HL-60 (cell line): ENCODE measurements around the gene DAPK1.

ENCODE experiments used
- DNase-seq, 2 experiments: peaks; one replicate each; pipeline ENCODE4 v3.0.0-alpha.2; 2010 to 2020; ENCODE audit warnings: low read depth in 1 of 2, low spot score in 1 of 2
- H3K27ac ChIP-seq: fragments of 250-450 bp; sonication (Bioruptor Pico); replicated peaks from 2 replicates; pipeline ENCODE4 v1.5.1; 2020; ENCODE audit warnings: mild to moderate bottlenecking, moderate library complexity
- H3K27me3 ChIP-seq: fragments of 250-450 bp; sonication (Bioruptor Pico); 2 replicates; pipeline ENCODE4 v1.5.1; 2021; ENCODE audit warnings: mild to moderate bottlenecking, moderate library complexity; ENCODE audit not compliant: insufficient read depth, poor library complexity, severe bottlenecking
- H3K4me3 ChIP-seq: replicated peaks from 2 replicates; pipeline ENCODE4 v1.5.1; 2011; ENCODE audit warnings: mild to moderate bottlenecking, control low read depth, low read length; ENCODE audit not compliant: insufficient read depth
- GABPA ChIP-seq: IDR thresholded peaks from 2 replicates; pipeline ENCODE4 v1.6.1; 2012; ENCODE audit warnings: low read depth
- POLR2AphosphoS5 ChIP-seq: IDR thresholded peaks from 2 replicates; pipeline ENCODE4 v1.6.1; 2012; ENCODE audit warnings: low read depth
- SPI1 ChIP-seq: IDR thresholded peaks from 2 replicates; pipeline ENCODE4 v1.6.1; 2012; ENCODE audit warnings: low read depth, mild to moderate bottlenecking, borderline replicate concordance
- TF ChIP-seq, protein P1 (sequence below): IDR thresholded peaks from 2 replicates; pipeline ENCODE4 v1.6.1; 2012; ENCODE audit warnings: low read depth; ENCODE audit not compliant: insufficient replicate concordance
- TF ChIP-seq, protein P2 (sequence below): IDR thresholded peaks from one replicate; pipeline ENCODE4 v1.5.1; 2011; ENCODE audit warnings: low read length, control low read depth, inconsistent platforms; ENCODE audit not compliant: insufficient read depth

The DAPK1 gene

DNA sequence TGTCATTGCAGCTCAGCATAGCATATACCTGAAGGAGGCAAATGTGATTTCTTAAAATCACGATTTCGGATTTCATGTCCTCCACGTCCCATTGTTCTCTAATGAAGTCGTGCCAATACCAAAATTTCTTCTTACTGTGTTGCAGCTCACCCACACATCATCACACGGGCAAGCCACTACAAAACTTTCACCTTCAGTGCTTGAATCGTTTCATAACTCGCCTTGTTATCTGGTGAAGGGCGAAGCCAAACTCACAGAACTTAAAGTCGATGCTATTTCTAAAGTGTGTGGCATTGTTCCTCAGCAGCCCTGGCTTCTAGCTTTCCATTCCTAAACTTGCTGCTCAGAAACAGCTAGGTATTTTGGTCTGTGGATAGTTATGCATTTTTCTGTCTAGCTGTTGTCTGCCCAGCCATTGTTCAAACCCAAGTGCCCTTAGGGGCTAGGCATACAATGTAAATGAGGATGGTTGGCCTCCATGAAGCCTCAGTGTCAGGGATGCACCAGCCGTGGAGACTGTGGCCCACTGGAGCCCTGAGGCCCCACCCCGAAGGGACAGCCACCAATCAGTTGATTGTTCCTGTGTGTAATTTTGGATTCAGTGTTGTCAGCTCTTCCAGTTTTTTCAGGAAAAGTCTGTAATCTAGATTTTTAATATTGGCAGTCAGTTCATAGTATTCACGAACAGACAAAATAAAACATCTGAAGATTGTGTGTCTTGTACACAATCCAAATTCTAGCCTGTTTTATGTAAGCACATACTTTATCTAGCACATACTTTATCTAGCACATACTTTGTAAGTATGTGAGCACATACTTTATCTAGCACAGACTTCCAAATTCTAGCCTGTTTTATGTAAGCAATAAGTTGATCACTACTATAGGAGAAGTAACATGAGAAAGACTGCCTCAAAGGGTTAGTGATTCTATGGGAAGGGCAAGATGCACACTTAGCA is 112.8 kb downstream of the DAPK1 start:
- H3K27me3 ChIP-seq: no peaks in the 10 kb centered on the region
- no peak overlapping the region for H3K4me3 ChIP-seq
- TF ChIP-seq, protein P1, sequence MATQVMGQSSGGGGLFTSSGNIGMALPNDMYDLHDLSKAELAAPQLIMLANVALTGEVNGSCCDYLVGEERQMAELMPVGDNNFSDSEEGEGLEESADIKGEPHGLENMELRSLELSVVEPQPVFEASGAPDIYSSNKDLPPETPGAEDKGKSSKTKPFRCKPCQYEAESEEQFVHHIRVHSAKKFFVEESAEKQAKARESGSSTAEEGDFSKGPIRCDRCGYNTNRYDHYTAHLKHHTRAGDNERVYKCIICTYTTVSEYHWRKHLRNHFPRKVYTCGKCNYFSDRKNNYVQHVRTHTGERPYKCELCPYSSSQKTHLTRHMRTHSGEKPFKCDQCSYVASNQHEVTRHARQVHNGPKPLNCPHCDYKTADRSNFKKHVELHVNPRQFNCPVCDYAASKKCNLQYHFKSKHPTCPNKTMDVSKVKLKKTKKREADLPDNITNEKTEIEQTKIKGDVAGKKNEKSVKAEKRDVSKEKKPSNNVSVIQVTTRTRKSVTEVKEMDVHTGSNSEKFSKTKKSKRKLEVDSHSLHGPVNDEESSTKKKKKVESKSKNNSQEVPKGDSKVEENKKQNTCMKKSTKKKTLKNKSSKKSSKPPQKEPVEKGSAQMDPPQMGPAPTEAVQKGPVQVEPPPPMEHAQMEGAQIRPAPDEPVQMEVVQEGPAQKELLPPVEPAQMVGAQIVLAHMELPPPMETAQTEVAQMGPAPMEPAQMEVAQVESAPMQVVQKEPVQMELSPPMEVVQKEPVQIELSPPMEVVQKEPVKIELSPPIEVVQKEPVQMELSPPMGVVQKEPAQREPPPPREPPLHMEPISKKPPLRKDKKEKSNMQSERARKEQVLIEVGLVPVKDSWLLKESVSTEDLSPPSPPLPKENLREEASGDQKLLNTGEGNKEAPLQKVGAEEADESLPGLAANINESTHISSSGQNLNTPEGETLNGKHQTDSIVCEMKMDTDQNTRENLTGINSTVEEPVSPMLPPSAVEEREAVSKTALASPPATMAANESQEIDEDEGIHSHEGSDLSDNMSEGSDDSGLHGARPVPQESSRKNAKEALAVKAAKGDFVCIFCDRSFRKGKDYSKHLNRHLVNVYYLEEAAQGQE: no peak
- TF ChIP-seq POLR2AphosphoS5: no peak
- TF ChIP-seq, protein P2, sequence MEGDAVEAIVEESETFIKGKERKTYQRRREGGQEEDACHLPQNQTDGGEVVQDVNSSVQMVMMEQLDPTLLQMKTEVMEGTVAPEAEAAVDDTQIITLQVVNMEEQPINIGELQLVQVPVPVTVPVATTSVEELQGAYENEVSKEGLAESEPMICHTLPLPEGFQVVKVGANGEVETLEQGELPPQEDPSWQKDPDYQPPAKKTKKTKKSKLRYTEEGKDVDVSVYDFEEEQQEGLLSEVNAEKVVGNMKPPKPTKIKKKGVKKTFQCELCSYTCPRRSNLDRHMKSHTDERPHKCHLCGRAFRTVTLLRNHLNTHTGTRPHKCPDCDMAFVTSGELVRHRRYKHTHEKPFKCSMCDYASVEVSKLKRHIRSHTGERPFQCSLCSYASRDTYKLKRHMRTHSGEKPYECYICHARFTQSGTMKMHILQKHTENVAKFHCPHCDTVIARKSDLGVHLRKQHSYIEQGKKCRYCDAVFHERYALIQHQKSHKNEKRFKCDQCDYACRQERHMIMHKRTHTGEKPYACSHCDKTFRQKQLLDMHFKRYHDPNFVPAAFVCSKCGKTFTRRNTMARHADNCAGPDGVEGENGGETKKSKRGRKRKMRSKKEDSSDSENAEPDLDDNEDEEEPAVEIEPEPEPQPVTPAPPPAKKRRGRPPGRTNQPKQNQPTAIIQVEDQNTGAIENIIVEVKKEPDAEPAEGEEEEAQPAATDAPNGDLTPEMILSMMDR: no peak
- TF ChIP-seq GABPA: no peak
- TF ChIP-seq SPI1: no peak
- DNase-seq: no peak
- H3K27ac ChIP-seq: no peak overlapping the region

DNA sequence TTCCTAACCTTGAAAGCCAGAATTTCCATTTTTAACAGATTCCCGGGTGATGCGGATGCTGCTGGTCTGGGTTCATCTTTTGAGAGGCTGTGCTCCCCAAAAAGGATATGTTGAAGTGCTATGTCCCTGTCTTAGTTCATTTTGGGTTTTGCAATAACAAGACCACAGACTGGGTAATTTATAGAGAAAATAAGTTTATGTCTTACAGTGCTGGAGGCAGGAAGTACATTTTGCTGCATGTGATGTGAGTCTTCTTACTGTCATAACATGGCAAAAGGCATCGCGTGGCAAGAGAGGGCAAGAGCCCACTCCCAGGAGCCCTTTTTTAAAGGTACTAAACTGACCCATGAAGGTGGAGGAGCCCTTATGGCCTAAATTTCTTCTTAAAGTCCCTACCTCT is 114.1 kb downstream of the DAPK1 start:
- no peak overlapping the region for H3K27ac ChIP-seq
- TF ChIP-seq, protein P2: no peak
- no peak for TF ChIP-seq SPI1
- no peak for TF ChIP-seq POLR2AphosphoS5
- DNase-seq: no peak
- no peak overlapping the region for H3K4me3 ChIP-seq
- H3K27me3 ChIP-seq: no peaks in the 10 kb centered on the region

GRCh38 chr9:87612536-87612935 is 114.9 kb downstream of the DAPK1 start:
- DNase-seq: no peak
- TF ChIP-seq GABPA (no peak), POLR2AphosphoS5 (no peak)
- TF ChIP-seq, protein P2: no peak
- TF ChIP-seq, protein P1: no peak
- no peaks in the 10 kb centered on the region for H3K27me3 ChIP-seq
- H3K4me3 ChIP-seq: no peak overlapping the region
- no peak overlapping the region for H3K27ac ChIP-seq
